HG02610 (cell line): ENCODE data around the gene BID.

Experiments used
- ATAC-seq: cut with Tn5 transposase; IDR thresholded peaks from one replicate; pipeline ENCODE4 v1.9.1; 2021; ENCODE audit warnings: mild to moderate bottlenecking, moderate library complexity; ENCODE audit not compliant: unreplicated experiment

Gene BID

GRCh38 chr22:17803609-17804270, 29.5 kb upstream of the BID start:
- no peak for ATAC-seq

DNA sequence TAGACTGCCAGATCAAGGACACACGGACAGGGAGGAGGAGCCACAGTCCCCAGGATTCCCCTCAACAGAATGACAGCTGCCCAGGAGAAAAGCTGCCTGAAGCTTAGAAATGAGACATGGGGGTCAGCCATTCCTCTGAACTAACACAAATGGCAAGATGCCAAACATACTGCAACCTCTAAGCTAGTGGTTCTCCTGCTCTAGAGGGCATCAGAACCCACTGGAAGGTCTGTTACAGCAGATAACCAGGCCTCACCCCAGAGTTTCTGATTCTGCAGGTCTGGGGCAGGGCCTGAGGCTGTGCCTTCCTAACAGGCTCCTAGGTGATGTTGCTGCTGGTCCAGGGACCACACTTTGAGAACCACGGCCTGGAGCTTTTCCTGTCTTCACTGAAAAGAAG, 28.6 kb upstream of the BID start:
- no peak for ATAC-seq

DNA sequence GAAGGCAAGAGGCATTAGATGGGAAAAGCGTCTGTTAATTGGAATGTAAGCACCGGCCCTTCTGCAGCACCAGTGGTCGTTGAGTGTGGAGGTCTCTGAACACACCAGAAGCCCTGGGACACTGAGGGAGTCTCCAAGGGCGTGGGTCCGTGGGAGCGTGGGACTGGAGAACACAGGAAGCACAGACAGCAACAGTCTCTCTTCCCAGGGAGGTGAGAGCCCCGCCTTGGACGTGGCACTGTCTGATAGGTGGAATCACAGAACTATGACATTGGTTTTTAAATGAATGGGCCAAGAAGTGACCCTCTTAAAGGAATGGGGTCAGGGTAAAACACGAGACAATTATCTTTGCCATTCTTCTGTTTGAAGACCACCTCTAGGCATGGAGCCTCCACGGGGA, 28.1 kb upstream of the BID start:
- ATAC-seq: no peak

DNA sequence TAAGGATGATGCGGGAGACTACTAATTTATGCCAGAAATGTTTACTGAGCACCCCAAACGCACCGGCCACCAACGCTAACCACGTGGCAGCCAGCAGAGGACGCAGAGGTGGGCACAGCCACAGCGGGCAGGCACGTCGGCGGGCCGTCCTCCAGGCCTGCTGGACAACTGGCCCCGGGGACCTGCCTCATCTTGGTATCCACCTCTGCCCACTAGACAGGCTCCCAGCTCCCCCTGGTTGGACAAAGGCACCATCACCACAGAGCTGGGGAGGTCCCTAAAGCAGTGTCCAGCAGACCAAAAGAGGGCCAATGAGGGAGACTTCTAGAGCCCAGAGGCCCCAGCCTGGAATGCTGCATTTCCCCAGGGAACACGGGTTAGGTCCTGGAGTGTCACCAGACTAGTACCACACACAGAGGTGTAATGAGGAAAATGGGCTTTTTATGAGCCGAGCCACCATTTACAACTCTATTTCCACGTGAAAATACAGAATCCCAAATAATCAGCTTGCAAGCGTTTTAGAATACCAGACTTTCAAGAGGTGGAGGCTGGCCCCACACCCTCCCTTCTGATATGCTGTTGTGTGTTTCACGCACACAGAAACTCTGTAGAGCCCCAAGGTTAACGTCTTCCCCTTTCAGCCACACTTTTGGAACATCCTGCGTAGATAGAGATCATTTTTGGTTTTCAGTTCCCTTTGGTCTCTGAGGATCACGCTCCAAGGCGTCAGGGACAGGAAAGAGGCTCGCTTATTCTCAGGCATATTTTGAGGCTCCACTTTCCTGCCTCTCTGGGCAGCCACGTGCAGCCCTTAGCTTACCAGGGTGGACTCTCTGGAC, 23.7 kb upstream of the BID start:
- peak; percentile 45 for ATAC-seq

DNA sequence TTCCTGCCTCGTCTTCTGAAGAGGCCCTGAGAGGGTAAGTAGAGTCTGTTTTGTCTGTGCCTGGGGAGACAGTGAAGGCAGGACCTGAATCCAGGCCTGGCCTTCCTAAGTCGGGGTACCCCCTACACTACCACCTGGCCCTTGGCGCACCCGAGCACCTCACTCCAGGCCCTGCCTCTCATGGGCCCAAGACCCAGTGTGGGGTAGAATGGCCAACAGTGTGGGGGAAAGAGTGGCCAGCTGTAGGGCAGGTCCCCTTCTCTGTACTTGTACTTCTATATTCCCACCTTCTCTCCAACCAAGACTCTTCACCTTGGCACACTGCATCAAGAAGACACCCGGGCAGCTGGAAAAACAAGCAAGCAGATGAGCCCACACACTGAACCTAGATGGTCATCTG, 22.4 kb upstream of the BID start:
- ATAC-seq: no peak

DNA sequence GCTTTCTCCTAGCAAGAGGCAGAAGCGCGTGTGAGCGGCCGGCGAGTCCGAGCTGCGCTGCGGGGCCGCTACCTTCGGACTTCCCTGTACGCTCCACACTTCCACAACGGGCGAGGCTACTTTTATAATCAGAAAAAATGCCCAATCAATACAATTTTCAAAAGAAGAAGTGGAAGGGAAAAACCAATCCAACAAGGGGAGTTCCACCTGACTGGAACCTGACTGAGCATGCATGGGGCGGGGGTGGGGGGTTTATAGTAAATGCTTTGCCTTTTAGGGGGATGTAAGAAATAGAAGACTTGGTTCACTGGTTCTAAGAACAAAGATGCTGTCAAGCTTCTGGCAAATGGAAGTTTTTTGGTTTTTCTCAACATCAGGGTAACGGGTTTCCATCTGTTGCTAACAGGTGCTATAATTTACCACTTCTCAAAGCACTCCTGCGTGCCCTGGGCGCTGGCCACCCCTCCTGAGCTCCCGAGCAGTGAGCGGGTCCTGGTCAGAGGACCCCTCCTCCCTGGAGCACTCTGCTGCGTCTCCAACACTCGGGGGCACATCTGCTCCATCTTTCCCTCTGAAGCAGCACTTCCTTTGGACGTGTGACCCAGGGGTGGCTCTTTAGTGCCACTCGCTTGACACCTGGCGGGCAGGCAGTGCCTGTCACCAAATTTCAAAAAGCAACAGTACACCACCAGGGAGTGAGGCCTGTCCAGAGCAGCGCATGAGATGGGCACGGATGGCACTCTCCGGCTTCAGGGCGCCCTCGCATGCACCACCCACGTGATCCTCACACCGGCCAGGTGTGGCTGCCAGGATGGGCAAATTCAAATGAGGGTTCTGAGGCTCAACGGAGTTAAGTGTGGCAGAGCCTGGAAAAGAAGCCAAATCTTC, 21.6 kb upstream of the BID start:
- ATAC-seq: no peak

GRCh38 chr22:17794726-17795542, 20.7 kb upstream of the BID start:
- ATAC-seq: no peak

DNA sequence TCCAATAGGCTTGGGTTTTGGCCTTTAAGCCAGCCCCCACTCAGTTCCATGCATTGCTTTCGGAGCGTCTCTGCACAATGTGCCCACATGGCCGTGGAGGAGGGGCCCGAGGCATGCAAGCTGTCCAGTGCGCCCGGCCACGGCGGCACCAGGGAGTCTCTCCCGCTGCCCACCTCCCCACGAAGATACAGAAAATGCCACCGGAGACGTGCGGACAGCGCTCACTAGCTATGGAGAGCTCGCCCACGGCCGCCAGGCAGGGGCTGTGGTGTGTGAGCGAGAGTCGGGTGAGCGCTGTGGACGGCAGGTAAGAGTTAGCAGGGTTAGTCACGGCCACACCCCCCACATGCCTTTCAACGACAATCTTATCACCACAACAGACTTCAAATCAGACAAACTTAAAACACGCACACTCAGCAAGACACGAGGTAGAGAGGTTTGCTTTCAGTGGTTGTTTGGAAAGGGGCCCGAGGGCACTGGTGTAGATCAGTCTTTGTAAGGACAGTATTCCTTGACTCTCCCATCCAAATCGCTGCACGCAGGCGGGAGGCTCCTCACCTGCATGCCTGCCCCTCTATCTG, 18.7 kb upstream of the BID start:
- ATAC-seq: no peak

- no peak for ATAC-seq
Measured at GRCh38 chr22:17792299-17792698, 18.0 kb upstream of the BID start.

DNA sequence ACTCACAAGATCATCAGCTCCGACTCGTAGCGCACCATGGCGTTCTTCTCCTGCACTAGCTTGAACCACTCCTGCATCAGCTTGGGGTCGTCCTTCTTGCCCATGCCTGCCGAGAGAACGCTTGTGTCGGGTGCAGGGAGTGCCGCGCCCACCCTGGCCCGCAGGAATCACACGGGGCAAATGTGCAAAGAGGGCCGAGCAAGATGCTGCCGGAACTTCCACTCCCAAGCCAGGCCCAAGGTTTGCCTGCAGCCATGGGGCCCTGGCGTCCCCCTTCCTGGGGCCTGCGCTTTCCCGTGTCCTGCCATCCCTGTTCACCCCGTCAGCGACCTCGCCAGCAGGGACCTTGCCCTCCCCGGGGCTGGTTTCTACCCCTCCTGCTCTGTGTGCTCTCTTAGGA, 16.9 kb upstream of the BID start:
- no peak for ATAC-seq

GRCh38 chr22:17789379-17790200, 15.3 kb upstream of the BID start:
- no peak for ATAC-seq

DNA sequence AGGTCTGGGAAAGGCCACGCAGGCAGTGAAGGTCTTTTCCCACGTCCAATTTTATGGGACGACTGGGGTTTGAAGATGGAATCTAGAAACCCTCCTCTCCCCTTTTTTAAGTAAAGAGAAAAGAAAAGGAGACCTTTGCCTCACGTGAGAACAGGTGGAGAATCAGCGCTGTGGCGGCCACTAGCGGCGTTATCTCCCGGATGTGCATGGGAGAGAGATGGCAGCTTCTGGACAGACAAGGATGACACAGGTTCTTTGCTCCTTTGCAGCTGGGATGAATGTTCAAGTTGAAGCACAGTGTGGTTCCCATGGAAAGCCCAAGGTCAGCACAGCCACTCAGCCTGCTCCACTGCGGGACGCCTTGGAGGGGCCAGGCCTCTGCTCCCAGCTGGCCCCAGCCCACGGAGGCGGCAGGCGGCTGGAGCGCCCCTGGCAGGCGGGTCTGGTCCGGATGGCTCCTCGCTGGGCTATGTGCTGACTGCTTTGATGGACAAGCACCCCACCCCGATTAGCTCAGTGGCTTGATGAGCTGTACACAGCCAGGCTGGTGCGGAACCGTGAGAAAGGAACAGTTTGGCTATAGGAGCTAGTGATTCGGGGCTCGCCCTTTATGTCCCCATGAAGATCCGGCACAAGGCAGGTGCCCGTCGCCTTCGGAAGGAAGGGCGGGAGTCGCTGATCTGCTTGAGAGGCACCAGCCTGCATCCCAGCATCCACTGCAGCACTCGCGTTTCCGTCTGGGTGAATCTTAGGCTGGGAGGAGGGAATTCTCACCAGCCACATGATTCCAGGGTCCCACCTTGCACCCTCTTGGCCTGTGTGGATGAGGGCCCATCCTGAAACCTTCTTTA, 14.5 kb upstream of the BID start:
- ATAC-seq: no peak

DNA sequence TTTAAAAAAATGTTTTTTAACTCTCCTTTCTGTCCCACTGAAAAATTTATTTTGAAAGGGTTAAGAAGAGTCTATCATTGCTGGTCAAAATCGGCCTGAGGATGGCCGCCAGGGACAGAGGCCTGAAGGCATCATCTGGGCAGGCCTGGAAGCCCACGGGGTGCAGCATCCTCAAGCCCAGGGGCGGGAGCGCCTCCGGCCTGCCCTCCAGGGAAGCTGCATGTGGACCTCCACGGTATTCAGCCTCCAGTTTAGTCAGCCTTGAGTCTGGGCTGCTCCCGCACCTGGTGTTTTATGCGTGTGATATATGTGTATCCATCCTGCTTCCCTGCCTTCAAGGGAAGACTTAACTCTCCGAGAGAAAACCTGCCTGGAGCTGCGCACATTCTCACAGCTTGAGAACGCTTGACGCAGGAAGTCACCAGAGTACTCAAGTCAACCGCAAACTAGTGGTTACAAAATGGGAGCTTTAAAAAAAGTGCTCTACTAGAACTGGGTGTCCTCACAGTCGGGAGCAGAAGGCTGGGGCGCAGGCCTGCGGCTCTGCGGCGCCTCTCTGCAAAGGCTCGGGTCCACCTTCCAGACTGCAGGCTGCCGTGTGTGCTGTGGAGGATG, 13.6 kb upstream of the BID start:
- ATAC-seq: no peak

- ATAC-seq: no peak
Measured at GRCh38 chr22:17787241-17787640, 13.0 kb upstream of the BID start.

GRCh38 chr22:17786435-17787161, 12.3 kb upstream of the BID start:
- ATAC-seq: no peak

DNA sequence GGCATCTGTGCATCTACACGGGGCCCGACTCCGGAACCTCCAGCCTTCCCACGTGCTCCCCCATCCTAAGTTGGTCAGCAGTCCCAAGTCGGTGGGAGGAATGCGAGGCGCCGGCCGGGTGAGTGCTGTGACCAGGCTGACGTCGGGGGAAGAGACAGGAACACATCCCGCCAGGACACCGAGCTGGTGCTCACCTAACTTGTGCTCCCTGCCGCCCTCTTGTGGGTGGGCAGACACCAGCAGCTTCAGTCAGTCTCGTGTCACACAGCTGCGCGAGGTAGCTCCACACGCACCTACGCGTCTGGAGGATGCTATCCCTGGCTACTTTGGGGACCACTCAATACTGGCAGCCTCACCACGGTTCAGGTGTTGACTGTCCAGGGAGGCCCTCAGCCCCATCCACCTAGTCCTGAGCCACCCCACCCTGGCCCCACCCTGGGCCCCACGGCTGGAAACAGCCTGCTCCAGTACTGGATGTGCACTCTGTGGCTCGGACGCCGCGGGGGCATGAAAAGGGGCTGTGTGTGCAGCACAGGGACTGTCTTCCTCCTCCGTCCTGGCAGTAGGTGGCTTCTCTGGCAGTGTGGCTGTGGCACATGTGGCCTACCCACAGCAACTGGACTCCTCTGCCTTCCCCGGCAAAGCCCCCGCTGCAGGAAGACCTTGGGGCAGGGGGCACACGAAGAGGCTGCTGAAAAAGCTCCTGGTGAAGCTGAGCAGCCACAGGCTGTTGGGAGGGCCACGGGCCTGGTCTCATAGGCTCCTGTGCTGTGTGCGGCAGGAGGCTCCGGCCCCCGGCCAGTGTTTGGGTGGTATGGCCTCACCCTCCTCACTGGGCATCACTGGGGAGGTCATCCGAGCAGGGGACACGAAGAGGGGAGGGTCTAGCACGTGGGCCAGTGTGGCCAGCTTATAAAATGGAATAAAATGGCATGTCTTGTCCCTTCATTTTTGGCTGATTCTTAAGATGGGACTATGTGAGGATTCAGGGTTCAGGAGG, 11.2 kb upstream of the BID start:
- no peak for ATAC-seq
